HG03565 (cell line): ENCODE results near the gene FAM163B.
"Not testable (repeated sequence)": the region's sequence is repeated elsewhere in the genome, so short reads cannot be mapped to it uniquely, and the experiment has no call there.

Source experiments
- ATAC-seq: cut with Tn5 transposase; IDR thresholded peaks from one replicate; pipeline ENCODE4 v1.9.1; 2021; ENCODE audit warnings: mild to moderate bottlenecking, moderate library complexity; ENCODE audit not compliant: unreplicated experiment

The FAM163B gene

DNA sequence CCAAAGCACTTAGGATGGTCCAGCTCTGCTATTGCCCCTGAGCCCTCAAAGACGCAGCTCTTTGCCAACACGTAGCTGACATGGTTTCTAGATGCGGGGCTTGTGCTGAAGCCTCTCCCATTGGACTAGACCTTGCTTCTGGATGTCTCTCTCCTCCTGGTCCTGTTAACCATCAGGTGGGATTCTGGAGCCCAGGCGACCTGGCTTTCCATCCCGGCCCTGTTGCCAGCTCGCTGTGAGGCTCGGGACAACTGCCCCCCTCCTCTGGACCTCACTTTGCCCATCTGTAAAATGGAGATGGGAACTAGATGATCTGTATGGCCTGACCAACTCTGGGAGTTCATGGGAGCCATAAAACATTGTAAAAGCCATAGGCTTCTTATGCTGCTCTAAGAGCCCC lies 31.0 kb upstream of the FAM163B start:
- no peak for ATAC-seq

- ATAC-seq, result no peak
Measured at GRCh38 chr9:133639613-133640012, 30.4 kb upstream of the FAM163B start.

DNA sequence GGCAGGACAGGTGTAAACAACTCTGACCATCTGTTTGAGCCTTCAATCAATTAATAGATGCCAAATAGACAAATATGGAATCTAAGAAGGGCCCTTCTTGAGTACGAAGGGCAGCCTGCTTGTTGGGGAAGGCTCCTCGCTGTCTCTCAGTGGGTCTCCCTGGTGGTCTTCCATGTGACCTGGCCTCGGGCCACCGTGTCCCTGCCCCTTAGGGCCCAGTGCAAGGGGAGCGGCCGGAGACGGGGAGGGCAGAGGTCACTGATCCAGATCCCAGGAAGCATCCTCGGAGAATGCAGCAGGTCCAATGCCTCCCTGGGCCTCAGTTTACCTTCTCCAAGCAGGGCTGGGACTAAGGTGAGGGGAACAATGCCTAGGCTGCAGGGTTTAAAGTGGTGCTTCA lies 29.5 kb upstream of the FAM163B start:
- no peak for ATAC-seq

- ATAC-seq, result no peak
Measured at GRCh38 chr9:133638076-133638475, 28.9 kb upstream of the FAM163B start.

- ATAC-seq, result no peak
Measured at GRCh38 chr9:133637451-133638055, 28.4 kb upstream of the FAM163B start.

GRCh38 chr9:133636902-133637301 lies 27.7 kb upstream of the FAM163B start:
- ATAC-seq, result no peak

GRCh38 chr9:133635533-133636531 lies 26.6 kb upstream of the FAM163B start, which contains the start of gene DBH:
Gene DBH (plus strand): TSS chr9:133636363. CDS start chr9:133636372, 9 bp downstream.
- ATAC-seq, result no peak

GRCh38 chr9:133635098-133635497 lies 25.9 kb upstream of the FAM163B start:
- no peak for ATAC-seq

GRCh38 chr9:133634081-133634691 lies 25.0 kb upstream of the FAM163B start:
- ATAC-seq, result no peak

DNA sequence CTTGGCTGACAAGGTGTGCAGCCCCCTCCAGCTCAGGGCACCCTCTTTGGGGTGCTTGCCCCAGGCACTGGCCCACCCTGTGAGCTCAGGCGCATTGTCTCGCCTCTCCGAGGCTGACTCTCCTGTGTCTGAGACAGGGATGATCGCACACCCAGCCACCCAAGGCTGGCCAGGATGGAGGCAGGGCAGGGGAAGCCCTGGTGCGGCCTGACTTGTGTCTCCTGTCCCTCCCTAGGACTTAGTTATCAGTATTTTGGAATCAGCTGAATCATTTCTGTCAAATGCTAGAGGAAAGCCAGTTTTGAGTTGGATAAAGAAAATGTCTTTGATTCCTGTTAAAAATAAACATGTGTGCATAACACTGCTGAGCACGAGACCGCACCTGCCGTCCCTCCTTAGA lies 24.5 kb upstream of the FAM163B start:
- ATAC-seq, result no peak

DNA sequence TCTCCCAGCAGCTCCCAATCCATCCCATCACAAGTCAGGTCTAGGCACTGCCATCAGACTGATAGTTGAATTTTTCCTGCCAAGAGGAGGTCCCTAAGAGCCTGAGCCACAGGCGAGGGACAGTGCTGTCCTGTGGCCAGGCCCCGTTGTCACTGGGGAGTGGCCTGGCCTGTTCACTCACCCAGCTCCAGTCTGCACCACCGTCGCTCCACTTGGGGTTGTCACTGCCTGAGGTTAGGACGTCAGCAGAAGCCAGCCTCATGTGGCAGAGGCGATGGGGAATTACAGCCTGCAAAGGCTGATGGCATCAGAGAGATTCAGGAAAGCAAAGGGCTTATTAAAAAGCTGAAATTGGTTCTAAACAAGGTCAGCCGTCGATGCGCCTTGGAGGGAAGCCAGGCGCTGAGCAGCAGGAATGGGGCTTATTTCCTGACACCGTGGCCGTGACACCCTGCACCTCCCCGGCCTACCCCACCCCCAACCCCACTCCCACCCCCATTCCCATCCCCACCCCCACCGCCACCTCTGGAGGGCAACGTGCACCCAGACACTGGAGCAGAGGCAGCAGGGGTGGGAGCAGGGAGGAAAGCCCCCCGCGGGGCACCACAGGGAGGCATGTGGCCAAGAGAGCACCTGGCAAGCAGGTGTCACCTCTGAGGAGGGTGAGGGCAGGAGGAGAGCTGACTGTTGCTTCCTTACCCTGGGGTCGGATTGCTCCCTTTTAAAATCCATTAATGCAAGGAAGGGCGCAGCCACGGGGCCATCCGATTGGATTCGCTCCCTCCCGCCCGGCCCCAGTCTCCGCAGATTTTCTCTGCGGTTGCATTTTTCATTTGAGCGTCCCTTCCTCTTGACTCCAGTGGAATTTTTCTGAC lies 23.9 kb upstream of the FAM163B start:
- ATAC-seq, result no peak

GRCh38 chr9:133631111-133631510 lies 21.9 kb upstream of the FAM163B start:
- no peak for ATAC-seq

DNA sequence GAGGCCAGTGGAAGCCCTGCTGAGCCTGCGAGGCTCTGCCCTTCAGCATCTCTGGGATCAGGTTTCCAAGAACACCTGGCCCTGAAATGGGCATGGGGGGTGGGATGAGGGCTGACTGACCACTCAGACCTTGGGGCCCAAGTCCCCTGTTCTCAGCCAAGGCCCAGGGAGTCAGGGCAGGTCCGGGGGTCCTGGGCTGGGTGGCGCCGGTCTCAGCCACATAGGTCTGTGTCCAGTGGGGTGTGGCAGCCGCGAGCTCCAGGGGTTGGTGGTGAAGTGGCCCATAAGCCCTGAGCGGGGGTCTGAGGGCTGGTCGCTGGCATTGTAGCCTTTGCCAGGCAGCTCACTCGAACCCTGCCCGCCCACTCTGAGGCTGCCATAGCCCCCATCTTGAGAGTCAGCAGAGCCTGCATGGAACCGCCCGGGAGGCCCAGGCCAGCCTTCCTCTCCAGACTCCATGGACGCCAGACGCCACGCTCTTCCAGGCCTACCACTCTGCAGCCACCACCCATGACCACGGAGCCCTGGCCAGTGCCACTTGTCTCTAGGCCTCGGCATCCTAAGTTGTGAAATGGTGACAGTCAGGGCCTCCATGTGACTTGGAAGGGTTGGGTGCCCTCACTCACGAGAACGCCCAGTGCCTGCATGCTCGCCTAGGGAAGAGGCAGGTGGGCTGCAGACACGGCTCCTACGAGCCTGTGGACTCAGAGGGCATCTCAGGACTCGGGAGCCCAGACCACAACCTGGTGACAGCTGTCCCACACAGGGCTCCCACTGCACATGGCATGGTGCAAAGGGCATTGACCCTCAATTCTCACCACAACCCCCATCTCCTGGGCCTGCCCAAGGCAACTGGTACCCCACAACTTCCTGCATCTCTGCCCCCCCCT lies 20.3 kb upstream of the FAM163B start:
- no peak for ATAC-seq

- ATAC-seq, result no peak
Measured at GRCh38 chr9:133628766-133629165, 19.6 kb upstream of the FAM163B start.

DNA sequence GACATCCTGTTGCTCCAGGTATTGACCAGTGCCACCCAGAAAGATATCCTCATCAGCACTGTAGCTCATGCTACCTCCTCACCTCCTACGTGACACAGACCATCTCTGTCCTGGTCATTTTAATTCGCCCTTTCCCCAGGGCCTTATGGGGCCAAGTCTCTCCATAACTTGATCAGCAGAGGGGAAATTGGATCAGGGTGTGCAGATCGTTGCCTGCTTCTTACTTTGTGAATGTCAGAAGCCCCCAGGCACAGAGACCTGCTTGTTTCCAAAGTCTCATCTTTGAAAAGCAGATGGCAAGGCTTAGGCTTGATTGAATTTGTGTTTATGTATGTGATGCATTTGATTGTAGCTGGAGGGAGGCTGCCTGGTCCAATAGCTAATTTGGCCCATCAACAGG lies 18.2 kb upstream of the FAM163B start:
- no peak for ATAC-seq

DNA sequence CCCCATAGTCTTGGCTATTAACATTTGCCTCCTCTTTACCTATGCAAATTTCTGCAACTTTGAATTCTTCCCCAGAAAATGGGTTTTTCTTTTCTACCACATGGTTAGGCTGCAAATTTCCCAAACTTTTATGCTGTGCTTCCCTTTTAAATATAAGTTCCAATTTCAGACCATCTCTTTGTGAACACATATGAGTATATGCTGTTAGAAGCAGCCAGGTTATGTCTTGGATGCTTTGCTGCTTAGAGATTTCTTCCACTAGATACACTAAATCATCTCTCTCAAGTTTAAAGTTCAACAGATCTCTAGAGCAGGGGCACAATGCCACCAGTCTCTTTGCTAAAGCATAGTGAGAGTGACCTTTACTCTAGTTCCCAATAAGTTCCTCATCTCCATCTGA lies 16.8 kb upstream of the FAM163B start:
- ATAC-seq, result not testable (repeated sequence)

DNA sequence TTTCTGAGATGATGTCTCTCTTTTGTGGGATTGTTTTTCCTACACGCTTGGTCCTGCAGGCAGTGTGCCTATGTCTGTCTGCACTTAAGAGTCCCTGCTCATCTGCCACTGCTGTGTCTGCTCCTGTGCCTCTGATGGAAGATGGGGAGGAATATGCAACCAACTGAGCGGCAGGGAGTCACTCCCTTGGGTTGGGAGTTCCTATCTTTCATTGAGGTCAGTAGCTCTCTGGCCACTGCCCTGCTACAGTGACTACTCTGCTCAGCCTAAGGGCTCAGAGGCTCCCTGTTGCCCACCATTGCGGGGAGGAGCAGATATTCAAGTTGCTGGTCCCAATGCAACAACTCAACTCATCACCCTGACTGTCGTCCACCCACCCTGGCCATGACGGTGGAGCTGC lies 13.4 kb upstream of the FAM163B start:
- no peak for ATAC-seq

GRCh38 chr9:133621725-133622267 lies 12.6 kb upstream of the FAM163B start:
- ATAC-seq, result no peak

- ATAC-seq, result no peak
Measured at GRCh38 chr9:133619791-133620190, 10.6 kb upstream of the FAM163B start.
